Lower lobe of right lung (tissue), 2 donors: Measurements from ENCODE around the gene GLRX. TPM values are rescaled to one million over a fixed set of nuclear protein-coding genes. Genes with fewer than 3 reads are reported as not detected.
"Not testable (repeated sequence)": the region's sequence is repeated elsewhere in the genome, so short reads cannot be mapped to it uniquely, and the experiment has no call there.

Source experiments
- ATAC-seq, 2 donors: fragments of 200-7000 bp; cut with Tn5 transposase; one replicate each; pipeline ENCODE4 v1.9.1; 2020 to 2022; ENCODE audit warnings: mild to moderate bottlenecking in 2 of 2, moderate library complexity in 2 of 2
- DNase-seq: peaks from one replicate; pipeline ENCODE4 v3.0.0-alpha.2; 2020
- H3K27ac ChIP-seq: fragments of 200-600 bp; one replicate; pipeline ENCODE4 v1.8.0; 2022
- H3K27me3 ChIP-seq: fragments of 200-600 bp; one replicate; pipeline ENCODE4 v1.8.0; 2022; ENCODE audit warnings: low read depth
- H3K36me3 ChIP-seq: fragments of 200-600 bp; one replicate; pipeline ENCODE4 v1.8.0; 2022; ENCODE audit warnings: mild to moderate bottlenecking
- H3K4me1 ChIP-seq: fragments of 200-600 bp; one replicate; pipeline ENCODE4 v1.8.0; 2022
- H3K4me3 ChIP-seq: fragments of 200-600 bp; one replicate; pipeline ENCODE4 v1.8.0; 2022; ENCODE audit warnings: mild to moderate bottlenecking
- H3K9me3 ChIP-seq: fragments of 200-600 bp; one replicate; pipeline ENCODE4 v1.8.0; 2022
- intact Hi-C: fragments of 100-400 bp; cut with DNase I; formaldehyde crosslinking; loops from one replicate; pipeline ENCODE4 v1.11.0; 2022
- total RNA-seq: library from RNA; stranded (reverse); fragmentation: NEBNext Ultra II Directional; extraction: Animal tissue kit (Norgen Biotek cat#: 25700); gene quantifications from one replicate; pipeline ENCODE4 v1.2.1, GENCODE V29; 2021
- TF ChIP-seq, protein P1 (sequence below): fragments of 200-600 bp; IDR thresholded peaks from one replicate; pipeline ENCODE4 v1.8.0; 2022; ENCODE audit warnings: antibody characterized with exemption, mild to moderate bottlenecking
- donor health status: DM: no; HTN: yes; CAD: no; lungs with severe emphysema.

Gene GLRX
- total RNA-seq, 1 donor from 2014 or later, result 115 TPM

DNA sequence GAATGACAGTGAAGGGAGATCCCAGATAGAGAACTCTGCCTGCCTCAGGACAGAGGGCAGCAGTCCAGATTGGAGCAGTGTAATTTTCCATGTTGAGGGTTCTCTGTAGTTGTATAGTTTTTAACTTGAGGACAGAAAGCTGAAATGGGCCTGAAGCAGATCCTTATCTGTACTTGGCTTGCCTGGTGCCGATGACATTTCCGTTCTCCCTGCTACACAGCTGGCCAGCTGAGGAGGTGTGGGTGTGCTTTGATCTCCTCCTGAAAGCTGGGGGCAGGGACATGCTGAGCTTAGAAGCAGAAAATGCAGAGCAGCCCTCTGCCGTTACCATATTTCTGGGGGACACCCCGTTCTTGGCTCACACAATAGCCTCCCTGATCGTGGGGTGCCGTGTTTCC is 10.5 kb downstream of the GLRX start:
- H3K4me1 ChIP-seq, result peaks cover 76% of the 10 kb centered on the region
- no peak overlapping the region for H3K4me3 ChIP-seq
- peak; percentile 48 for DNase-seq
- no peaks in the 10 kb centered on the region for H3K27me3 ChIP-seq
- H3K9me3 ChIP-seq, result no peaks in the 10 kb centered on the region
- intact Hi-C loops, result no loop called here
- TF ChIP-seq, protein P1, sequence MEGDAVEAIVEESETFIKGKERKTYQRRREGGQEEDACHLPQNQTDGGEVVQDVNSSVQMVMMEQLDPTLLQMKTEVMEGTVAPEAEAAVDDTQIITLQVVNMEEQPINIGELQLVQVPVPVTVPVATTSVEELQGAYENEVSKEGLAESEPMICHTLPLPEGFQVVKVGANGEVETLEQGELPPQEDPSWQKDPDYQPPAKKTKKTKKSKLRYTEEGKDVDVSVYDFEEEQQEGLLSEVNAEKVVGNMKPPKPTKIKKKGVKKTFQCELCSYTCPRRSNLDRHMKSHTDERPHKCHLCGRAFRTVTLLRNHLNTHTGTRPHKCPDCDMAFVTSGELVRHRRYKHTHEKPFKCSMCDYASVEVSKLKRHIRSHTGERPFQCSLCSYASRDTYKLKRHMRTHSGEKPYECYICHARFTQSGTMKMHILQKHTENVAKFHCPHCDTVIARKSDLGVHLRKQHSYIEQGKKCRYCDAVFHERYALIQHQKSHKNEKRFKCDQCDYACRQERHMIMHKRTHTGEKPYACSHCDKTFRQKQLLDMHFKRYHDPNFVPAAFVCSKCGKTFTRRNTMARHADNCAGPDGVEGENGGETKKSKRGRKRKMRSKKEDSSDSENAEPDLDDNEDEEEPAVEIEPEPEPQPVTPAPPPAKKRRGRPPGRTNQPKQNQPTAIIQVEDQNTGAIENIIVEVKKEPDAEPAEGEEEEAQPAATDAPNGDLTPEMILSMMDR, result no peak
- H3K27ac ChIP-seq, result peak overlapping the region; percentile 40
- ATAC-seq, result peak; percentile 51 to 57
- H3K36me3 ChIP-seq, result peaks cover 47% of the 10 kb centered on the region

DNA sequence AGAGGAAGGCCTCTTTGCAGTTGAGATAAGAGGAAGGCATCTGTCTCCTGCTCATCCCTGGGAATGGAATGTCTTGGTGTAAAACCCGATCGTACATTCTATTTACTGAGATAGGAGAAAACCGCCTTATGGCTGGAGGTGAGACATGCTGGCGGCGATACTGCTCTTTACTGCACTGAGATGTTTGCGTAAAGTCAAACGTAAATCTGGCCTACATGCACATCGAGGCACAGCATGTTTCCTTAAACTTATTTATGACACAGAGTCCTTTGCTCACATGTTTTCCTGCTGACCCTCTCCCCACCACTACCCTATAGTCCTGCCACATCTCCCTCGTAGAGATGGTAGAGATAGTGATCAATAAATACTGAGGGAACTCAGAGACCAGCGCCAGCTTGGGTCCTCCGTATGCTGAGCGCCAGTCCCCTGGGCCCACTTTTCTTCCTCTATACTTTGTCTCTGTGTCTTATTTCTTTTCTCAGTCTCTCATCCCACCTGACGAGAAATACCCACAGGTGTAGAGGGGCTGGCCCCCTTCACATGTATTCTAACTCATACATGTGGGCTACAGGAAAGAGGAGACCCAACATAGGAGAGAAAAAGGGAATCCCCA is 11.0 kb downstream of the GLRX start:
- peaks cover 42% of the 10 kb centered on the region for H3K36me3 ChIP-seq
- peaks cover 70% of the 10 kb centered on the region for H3K4me1 ChIP-seq
- H3K4me3 ChIP-seq, ATAC-seq, H3K27me3 ChIP-seq, intact Hi-C loops, DNase-seq, H3K9me3 ChIP-seq: not testable (repeated sequence)
- peak overlapping the region; percentile 40 for H3K27ac ChIP-seq

DNA sequence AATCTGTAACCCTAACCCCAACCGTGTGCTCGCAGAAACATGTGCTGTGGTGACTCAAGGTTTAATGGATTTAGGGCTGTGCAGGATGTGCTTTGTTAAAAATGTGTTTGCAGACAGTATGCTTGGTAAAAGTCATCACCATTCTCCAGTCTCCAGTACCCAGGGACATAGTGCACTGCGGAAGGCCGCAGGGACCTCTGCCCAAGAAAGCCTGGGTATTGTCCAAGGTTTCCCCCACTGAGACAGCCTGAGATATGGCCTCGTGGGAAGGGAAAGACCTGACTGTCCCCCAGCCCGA is 11.5 kb downstream of the GLRX start:
- H3K27ac ChIP-seq, H3K4me3 ChIP-seq, H3K27me3 ChIP-seq, DNase-seq, intact Hi-C loops, ATAC-seq, H3K9me3 ChIP-seq: not testable (repeated sequence)
- Histone ChIP-seq H3K36me3 (peaks cover 37% of the 10 kb centered on the region), H3K4me1 (peaks cover 66% of the 10 kb centered on the region)

DNA sequence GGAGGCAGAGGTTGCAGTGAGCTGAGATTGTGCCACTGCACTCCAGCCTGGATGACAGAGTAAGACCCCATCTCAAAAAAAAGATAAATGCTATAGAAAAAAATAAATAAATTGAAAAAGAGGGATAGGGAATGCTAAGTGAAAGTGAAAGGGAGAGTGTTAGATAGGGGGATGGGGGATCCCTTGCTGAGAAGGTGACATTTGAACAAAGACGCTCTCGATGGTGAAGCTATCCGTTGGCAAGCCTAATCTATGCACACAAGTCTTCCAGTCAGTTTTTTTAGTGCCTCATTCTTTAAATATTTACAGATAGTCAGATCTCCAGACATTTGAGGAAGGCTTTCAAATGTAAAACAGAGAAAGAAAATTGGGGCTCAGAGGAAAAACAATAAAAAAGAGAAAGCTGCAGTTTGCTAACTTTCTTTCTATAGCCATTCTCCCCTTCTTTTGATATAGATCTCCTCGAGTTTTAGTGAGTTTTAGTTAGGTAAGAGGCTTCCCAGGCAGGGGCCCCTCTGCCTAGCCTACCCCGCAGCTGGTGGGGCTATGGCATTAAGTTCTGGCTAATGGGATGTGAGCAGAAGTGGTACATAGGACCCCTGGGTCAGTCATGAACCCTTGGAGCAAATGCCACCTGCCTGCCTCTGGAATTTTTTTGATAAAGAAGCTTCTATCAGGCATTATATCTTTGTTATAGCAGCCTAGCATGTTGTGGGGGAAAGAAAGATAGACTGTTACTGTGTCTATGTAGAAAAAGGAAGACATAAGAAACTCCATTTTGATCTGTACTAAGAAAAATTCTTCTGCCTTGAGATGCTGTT is 12.0 kb downstream of the GLRX start:
- H3K27me3 ChIP-seq, result no peaks in the 10 kb centered on the region
- TF ChIP-seq, protein P1, result no peak
- intact Hi-C loops, result no loop called here
- no peak for ATAC-seq
- no peak for DNase-seq
- no peaks in the 10 kb centered on the region for H3K9me3 ChIP-seq
- H3K4me1 ChIP-seq, result peaks cover 61% of the 10 kb centered on the region
- peaks cover 32% of the 10 kb centered on the region for H3K36me3 ChIP-seq
- no peak overlapping the region for H3K4me3 ChIP-seq
- H3K27ac ChIP-seq, result peak overlapping the region; percentile 40

DNA sequence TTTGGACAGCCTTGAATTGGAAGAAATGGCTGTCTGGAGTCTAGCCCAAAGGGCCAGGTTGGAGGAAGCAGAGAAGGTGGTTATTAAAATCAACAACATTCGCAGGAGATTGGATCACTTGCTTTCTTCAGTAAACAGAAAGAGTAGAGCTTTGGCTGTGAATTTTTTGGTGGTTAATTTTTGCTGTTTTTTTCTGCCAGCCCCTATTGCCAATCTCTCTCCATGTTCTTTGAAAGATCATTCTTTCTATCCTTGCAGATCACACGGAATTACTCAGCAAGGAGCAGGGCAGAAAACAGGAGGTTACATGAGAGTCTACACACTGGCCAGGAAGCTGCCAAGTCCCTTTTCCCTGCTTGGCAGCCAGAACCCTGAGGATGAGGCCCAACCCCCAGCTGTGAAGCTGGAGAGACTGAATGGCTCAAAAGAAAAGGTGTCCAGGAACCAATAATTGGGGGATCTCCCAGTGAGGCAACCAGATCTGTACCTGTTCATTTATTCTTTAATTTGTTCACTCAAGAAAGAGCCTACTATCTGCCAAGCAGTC is 13.0 kb downstream of the GLRX start:
- Histone ChIP-seq H3K27ac (peak overlapping the region; percentile 40), H3K27me3 (no peaks in the 10 kb centered on the region), H3K9me3 (peaks cover 9% of the 10 kb centered on the region), H3K36me3 (peaks cover 21% of the 10 kb centered on the region), H3K4me1 (peaks cover 61% of the 10 kb centered on the region), H3K4me3 (no peak overlapping the region)
- intact Hi-C loops, result no loop called here
- TF ChIP-seq, protein P1, result no peak
- ATAC-seq (no peak), DNase-seq (no peak)

DNA sequence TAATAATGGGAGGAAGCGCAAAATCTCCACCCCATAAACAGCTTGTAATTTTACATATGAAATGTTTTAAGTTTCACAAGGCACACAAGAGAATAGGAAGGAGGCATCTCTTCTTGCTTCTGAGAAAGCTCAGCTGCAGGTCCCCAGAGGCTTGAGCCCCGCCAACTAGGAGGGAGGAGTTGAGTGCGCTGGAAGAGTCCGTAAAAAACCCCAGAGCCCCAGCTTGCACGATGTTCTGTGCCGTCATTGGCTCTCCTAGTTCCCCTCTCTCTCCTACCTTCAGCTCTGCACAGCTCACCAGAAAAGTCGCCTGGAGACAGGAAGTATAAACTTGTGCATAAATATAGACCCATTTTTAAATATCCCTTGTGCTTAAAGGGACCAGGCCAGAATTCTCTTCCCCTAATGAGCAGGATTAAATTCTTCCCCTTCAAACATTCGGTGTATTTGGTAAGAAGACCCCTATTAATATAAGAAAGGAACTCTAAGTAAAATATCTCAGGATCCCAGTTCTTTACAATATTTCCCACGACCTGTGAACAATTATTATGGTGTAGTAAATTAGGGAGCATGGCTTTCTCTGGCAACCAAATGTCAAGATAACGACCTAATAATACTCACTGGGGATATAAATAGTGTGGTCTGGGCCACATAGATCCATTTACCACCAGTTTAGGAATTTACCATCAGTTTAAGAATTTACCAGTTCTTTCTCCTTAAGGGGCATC is 13.7 kb downstream of the GLRX start:
- Histone ChIP-seq H3K4me1 (peaks cover 61% of the 10 kb centered on the region), H3K4me3 (no peak overlapping the region), H3K36me3 (peaks cover 15% of the 10 kb centered on the region), H3K27me3 (no peaks in the 10 kb centered on the region), H3K27ac (peak overlapping the region; percentile 40), H3K9me3 (peaks cover 9% of the 10 kb centered on the region)
- TF ChIP-seq, protein P1, result no peak
- intact Hi-C loops, result no loop called here
- ATAC-seq (peak; percentile 78 to 92), DNase-seq (peak; percentile 66)
